CD14-positive monocyte (primary cell): ENCODE measurements around the gene TGFBR3. TPM values are rescaled to one million over a fixed set of nuclear protein-coding genes. Genes with fewer than 3 reads are reported as not detected.

Experiments used
- DNase-seq, 3 donors: peaks; one replicate each; pipeline ENCODE4 v3.0.0-alpha.2; 2011 to 2022
- H2AFZ ChIP-seq: 2 replicates; pipeline ENCODE4 v1.6.0; 2012; ENCODE audit warnings: mild to moderate bottlenecking, low read depth, low read length, inconsistent platforms; ENCODE audit not compliant: insufficient read depth, poor library complexity, severe bottlenecking
- H3K27ac ChIP-seq, 2 donors: 1 replicate in 1 of 2; 2 replicates in 1 of 2; pipeline ENCODE4 v1.5.1; 2012 to 2013; ENCODE audit warnings: low read length in 2 of 2, control low read depth in 1 of 2, inconsistent platforms in 1 of 2, low read depth in 1 of 2, mild to moderate bottlenecking in 1 of 2
- H3K27me3 ChIP-seq, 2 donors: one replicate each; pipeline versions ENCODE4 v1.6.0 to v1.6.1; 2011 to 2013; ENCODE audit warnings: low read length in 2 of 2; ENCODE audit not compliant: control insufficient read depth in 2 of 2, insufficient read depth in 2 of 2
- H3K36me3 ChIP-seq, 2 donors: replicated peaks in 1 of 2; 1 replicate in 1 of 2; 2 replicates in 1 of 2; pipeline versions ENCODE4 v1.5.1 to v1.6.1; 2012 to 2013; ENCODE audit warnings: low read length in 2 of 2, control low read depth in 1 of 2, inconsistent platforms in 1 of 2, mild to moderate bottlenecking in 1 of 2; ENCODE audit not compliant: insufficient read depth in 2 of 2, control insufficient read depth in 1 of 2
- H3K4me1 ChIP-seq, 2 donors: 1 replicate in 1 of 2; 2 replicates in 1 of 2; pipeline versions ENCODE4 v1.5.1 to v1.6.1; 2012 to 2013; ENCODE audit warnings: low read length in 2 of 2, control low read depth in 1 of 2, inconsistent platforms in 1 of 2, mild to moderate bottlenecking in 1 of 2, moderate library complexity in 1 of 2; ENCODE audit not compliant: insufficient read depth in 2 of 2, control insufficient read depth in 1 of 2
- H3K4me2 ChIP-seq: replicated peaks from 2 replicates; pipeline ENCODE3; 2012; ENCODE audit warnings: low read length, moderate library complexity, mild to moderate bottlenecking; ENCODE audit not compliant: poor library complexity, severe bottlenecking; ENCODE audit errors: extremely low read depth
- H3K4me3 ChIP-seq, 3 experiments: fragments of 200-600 bp in 1 of 3; sonication (generic) in 1 of 3; replicated peaks in 1 of 3; 1 replicate in 2 of 3; 2 replicates in 1 of 3; pipeline ENCODE4 v1.5.1; 2011 to 2013; ENCODE audit warnings: low read length in 3 of 3, mild to moderate bottlenecking in 3 of 3, control low read depth in 2 of 3, low read depth in 2 of 3, inconsistent platforms in 1 of 3, moderate library complexity in 1 of 3
- H3K79me2 ChIP-seq: 2 replicates; pipeline ENCODE4 v1.6.0; 2012; ENCODE audit warnings: mild to moderate bottlenecking, control low read depth, inconsistent platforms, low read length, moderate library complexity; ENCODE audit not compliant: insufficient read depth
- H3K9ac ChIP-seq: 2 replicates; pipeline ENCODE4 v1.6.0; 2017; ENCODE audit warnings: low read length, mild to moderate bottlenecking; ENCODE audit not compliant: insufficient read depth, poor library complexity, severe bottlenecking
- H3K9me3 ChIP-seq, 2 donors: replicated peaks in 1 of 2; 1 replicate in 1 of 2; 2 replicates in 1 of 2; pipeline versions ENCODE4 v1.5.1 to v1.6.1; 2012 to 2013; ENCODE audit warnings: low read length in 2 of 2, control low read depth in 1 of 2; ENCODE audit not compliant: control insufficient read depth in 1 of 2, insufficient read depth in 1 of 2
- H4K20me1 ChIP-seq: 2 replicates; pipeline ENCODE4 v1.6.0; 2012; ENCODE audit warnings: mild to moderate bottlenecking, low read length, control low read depth, moderate library complexity; ENCODE audit not compliant: insufficient read depth
- H3K27ac Mint-ChIP-seq, 7 donors: one replicate each; pipeline ENCODE4 v1.8.0; 2020; ENCODE audit warnings: mild to moderate bottlenecking in 7 of 7, mixed read lengths in 7 of 7, moderate library complexity in 6 of 7, inconsistent platforms in 2 of 7
- H3K27me3 Mint-ChIP-seq, 3 donors: one replicate each; pipeline ENCODE4 v1.8.0; 2021 to 2022; ENCODE audit warnings: low read depth in 3 of 3, mild to moderate bottlenecking in 3 of 3, mixed read lengths in 3 of 3, moderate library complexity in 3 of 3, inconsistent platforms in 1 of 3
- H3K36me3 Mint-ChIP-seq, 2 donors: one replicate each; pipeline ENCODE4 v1.8.0; 2020; ENCODE audit warnings: mixed read lengths in 2 of 2, inconsistent platforms in 1 of 2, mild to moderate bottlenecking in 1 of 2
- H3K4me1 Mint-ChIP-seq: one replicate; pipeline ENCODE4 v1.8.0; 2020; ENCODE audit warnings: mild to moderate bottlenecking, mixed read lengths
- H3K4me3 Mint-ChIP-seq, 2 donors: one replicate each; pipeline ENCODE4 v1.8.0; 2020; ENCODE audit warnings: mild to moderate bottlenecking in 2 of 2, mixed read lengths in 2 of 2, moderate library complexity in 1 of 2
- H3K9me3 Mint-ChIP-seq, 7 donors: one replicate each; pipeline ENCODE4 v1.8.0; 2020 to 2022; ENCODE audit warnings: mixed read lengths in 7 of 7, mild to moderate bottlenecking in 6 of 7, moderate library complexity in 6 of 7, inconsistent platforms in 2 of 7
- WGBS: methylation state at CpG from one replicate; pipeline ENCODE4 v1.1.5; 2013; ENCODE audit warnings: missing lambda C conversion rate; ENCODE audit not compliant: insufficient coverage; 5-methylcytosine and 5-hydroxymethylcytosine counted together
- intact Hi-C, 2 donors: fragments of 100-400 bp; cut with micrococcal nuclease; formaldehyde crosslinking; loops; one replicate each; pipeline versions ENCODE4 v1.15.0 to v1.15.1; 2023
- polyA plus RNA-seq, 3 donors: library from polyadenylated mRNA; depleted of rRNA in 1 of 3; unstranded in 2 of 3; stranded (reverse) in 1 of 3; fragments of 300-500 nt in 2 of 3; fragments of >200 nt in 1 of 3; fragmentation: Illumina TruSeq in 2 of 3; gene quantifications; 1 replicate in 2 of 3; 2 replicates in 1 of 3; pipeline ENCODE4 v1.2.3, GENCODE V29; 2012 to 2021
- TF ChIP-seq, protein P1 (sequence below): fragments of 200-600 bp; IDR thresholded peaks from one replicate; pipeline ENCODE4 v1.8.0; 2022; ENCODE audit warnings: antibody characterized with exemption, mild to moderate bottlenecking

TGFBR3 gene
- polyA plus RNA-seq, 3 donors, result 0.09 to 0.28 (median 0.20) TPM

DNA sequence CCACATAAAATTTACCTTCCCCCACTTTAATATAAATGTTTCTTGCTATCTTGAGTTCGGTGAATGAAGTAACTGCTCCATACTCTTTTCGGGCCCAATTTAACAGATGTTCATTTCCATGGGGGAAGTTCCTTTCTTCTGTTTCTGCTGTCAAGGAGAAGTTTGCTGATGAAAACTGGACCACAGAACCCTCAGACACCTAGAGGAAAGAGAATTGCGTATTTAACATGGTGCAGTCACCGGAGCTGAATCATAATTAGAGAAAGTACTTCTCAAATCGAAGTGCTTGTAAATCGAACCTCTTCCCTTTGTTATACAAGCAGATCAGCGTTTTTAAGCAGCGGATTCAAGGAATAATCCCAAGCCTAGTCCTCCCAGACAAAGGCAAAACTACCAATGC is 151.2 kb downstream of the TGFBR3 start:
- H3K79me2 ChIP-seq, result no peaks in the 10 kb centered on the region
- no peak for DNase-seq
- Mint-ChIP-seq H3K4me1 (peaks cover 2% of the 10 kb centered on the region), H3K27ac (no peak overlapping the region), H3K4me3 (no peak overlapping the region), H3K36me3 (no peaks in the 10 kb centered on the region), H3K27me3 (peaks cover 8 to 21% (median 12%) of the 10 kb centered on the region in 3 donors), H3K9me3 (peaks cover 0 to 3% (median 2%) of the 10 kb centered on the region in 7 donors)
- H3K4me3 ChIP-seq, result no peak overlapping the region
- no peak overlapping the region for H3K9ac ChIP-seq
- no peak overlapping the region for H2AFZ ChIP-seq
- no peaks in the 10 kb centered on the region for H3K4me1 ChIP-seq
- TF ChIP-seq, protein P1, sequence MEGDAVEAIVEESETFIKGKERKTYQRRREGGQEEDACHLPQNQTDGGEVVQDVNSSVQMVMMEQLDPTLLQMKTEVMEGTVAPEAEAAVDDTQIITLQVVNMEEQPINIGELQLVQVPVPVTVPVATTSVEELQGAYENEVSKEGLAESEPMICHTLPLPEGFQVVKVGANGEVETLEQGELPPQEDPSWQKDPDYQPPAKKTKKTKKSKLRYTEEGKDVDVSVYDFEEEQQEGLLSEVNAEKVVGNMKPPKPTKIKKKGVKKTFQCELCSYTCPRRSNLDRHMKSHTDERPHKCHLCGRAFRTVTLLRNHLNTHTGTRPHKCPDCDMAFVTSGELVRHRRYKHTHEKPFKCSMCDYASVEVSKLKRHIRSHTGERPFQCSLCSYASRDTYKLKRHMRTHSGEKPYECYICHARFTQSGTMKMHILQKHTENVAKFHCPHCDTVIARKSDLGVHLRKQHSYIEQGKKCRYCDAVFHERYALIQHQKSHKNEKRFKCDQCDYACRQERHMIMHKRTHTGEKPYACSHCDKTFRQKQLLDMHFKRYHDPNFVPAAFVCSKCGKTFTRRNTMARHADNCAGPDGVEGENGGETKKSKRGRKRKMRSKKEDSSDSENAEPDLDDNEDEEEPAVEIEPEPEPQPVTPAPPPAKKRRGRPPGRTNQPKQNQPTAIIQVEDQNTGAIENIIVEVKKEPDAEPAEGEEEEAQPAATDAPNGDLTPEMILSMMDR, result no peak
- no peaks in the 10 kb centered on the region for H4K20me1 ChIP-seq
- no peak overlapping the region for H3K27ac ChIP-seq
- H3K27me3 ChIP-seq, result peaks cover 0 to 2% of the 10 kb centered on the region in 2 donors
- no peaks in the 10 kb centered on the region for H3K36me3 ChIP-seq
- 40% methylated on average over 1 of the region's 8 CpGs for WGBS
- no peak overlapping the region for H3K4me2 ChIP-seq
- H3K9me3 ChIP-seq, result no peaks in the 10 kb centered on the region
- intact Hi-C loops, result no loop called here

DNA sequence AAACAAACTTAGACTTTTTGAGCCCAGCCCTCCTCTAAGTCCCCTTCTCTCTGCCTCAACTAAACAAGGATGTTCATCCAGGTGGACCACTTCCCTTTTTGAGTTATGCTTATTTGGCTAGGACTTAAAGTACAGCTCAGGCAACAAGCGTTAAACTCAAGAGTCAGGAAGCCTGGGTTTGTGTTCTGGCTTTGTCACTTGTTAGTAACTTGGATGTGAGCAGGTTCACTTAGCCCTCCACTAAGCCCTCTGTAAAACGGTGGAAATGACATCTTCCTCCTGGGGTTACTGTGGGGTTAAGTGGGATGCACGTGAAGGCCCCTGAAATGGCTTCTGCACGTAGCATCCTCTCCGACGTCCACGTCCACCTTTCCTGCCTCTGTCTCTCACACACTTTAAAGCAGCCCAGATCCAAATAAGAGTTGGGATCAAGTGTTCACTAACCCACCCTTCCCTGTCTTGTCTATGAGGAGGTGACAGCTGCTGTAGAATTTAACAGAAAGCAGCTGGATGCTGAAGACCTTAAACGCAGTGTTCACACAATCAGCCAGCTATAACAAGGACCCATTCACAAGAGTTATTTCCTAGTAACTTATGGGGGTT is 152.7 kb downstream of the TGFBR3 start:
- no peak overlapping the region for H3K27ac ChIP-seq
- H3K4me1 ChIP-seq, result no peaks in the 10 kb centered on the region
- no peaks in the 10 kb centered on the region for H3K36me3 Mint-ChIP-seq
- peaks cover 0 to 2% of the 10 kb centered on the region in 2 donors for H3K27me3 ChIP-seq
- H3K4me2 ChIP-seq, result no peak overlapping the region
- no peaks in the 10 kb centered on the region for H4K20me1 ChIP-seq
- H3K27me3 Mint-ChIP-seq, result peaks cover 12 to 27% (median 20%) of the 10 kb centered on the region in 3 donors
- H3K9me3 ChIP-seq, result no peaks in the 10 kb centered on the region
- H3K4me1 Mint-ChIP-seq, result peaks cover 2% of the 10 kb centered on the region
- no CpG with 5 or more reads among the region's 8 CpGs for WGBS
- intact Hi-C loops, result no loop called here
- no peaks in the 10 kb centered on the region for H3K36me3 ChIP-seq
- no peaks in the 10 kb centered on the region for H3K9me3 Mint-ChIP-seq
- H3K4me3 ChIP-seq, result no peak overlapping the region
- no peak overlapping the region for H3K9ac ChIP-seq
- H3K79me2 ChIP-seq, result no peaks in the 10 kb centered on the region
- H2AFZ ChIP-seq, result no peak overlapping the region
- no peak for DNase-seq
- H3K27ac Mint-ChIP-seq, result no peak overlapping the region
- no peak overlapping the region for H3K4me3 Mint-ChIP-seq
- TF ChIP-seq, protein P1, result no peak
